HEK293 (cell line): ENCODE results near the gene MTFP1.

Experiments used
- CTCF ChIA-PET: fragments of 350-600 bp; formaldehyde crosslinking; extraction: SDS; loops from one replicate; lab custom pipeline; 2021; ENCODE audit warnings: antibody characterized with exemption; lab: Yijun Ruan, JAX
- POLR2A ChIA-PET: fragments of 300-600 bp; formaldehyde crosslinking; extraction: SDS; loops from one replicate; lab custom pipeline; 2020; ENCODE audit warnings: antibody characterized with exemption, inconsistent platforms; lab: Yijun Ruan, JAX
- H3K27ac ChIP-seq: fragments of 200-500 bp; sonication (Bioruptor generic); 2 replicates; pipeline ENCODE4 v1.5.1; 2014; ENCODE audit warnings: low read depth, low read length, control low read depth, inconsistent platforms; ENCODE audit errors: extremely low read depth
- H3K36me3 ChIP-seq, 2 experiments: fragments of 200-500 bp in 1 of 2; sonication (Bioruptor generic) in 1 of 2; 1 replicate in 1 of 2; 2 replicates in 1 of 2; pipeline ENCODE4 v1.5.1; 2014 to 2017; ENCODE audit warnings: inconsistent platforms in 2 of 2, low read length in 2 of 2; ENCODE audit not compliant: control insufficient read depth in 2 of 2, insufficient read depth in 1 of 2
- H3K4me1 ChIP-seq: fragments of 200-500 bp; sonication (Bioruptor generic); 2 replicates; pipeline ENCODE4 v1.5.1; 2014; ENCODE audit warnings: mild to moderate bottlenecking, low read length, inconsistent platforms; ENCODE audit not compliant: control insufficient read depth, insufficient read depth
- H3K4me3 ChIP-seq: 2 replicates; pipeline ENCODE4 v1.5.1; 2011; ENCODE audit warnings: low read depth, mild to moderate bottlenecking, control low read depth, low read length, moderate library complexity
- H3K9me3 ChIP-seq: fragments of 200-500 bp; sonication (Bioruptor generic); 2 replicates; pipeline ENCODE4 v1.5.1; 2014; ENCODE audit warnings: low read depth, low read length, inconsistent platforms; ENCODE audit not compliant: control insufficient read depth, insufficient read depth
- BCL11B ChIP-seq: fragments of 450-650 bp; formaldehyde crosslinking; IDR thresholded peaks from 2 replicates; pipeline ENCODE4 v1.5.1; 2016; ENCODE audit warnings: low read depth, missing biosample characterization, missing genetic modification characterization
- GLIS2 ChIP-seq: fragments of 450-650 bp; formaldehyde crosslinking; IDR thresholded peaks from 2 replicates; pipeline ENCODE4 v1.5.1; 2016; ENCODE audit warnings: missing biosample characterization, missing genetic modification characterization
- KLF16 ChIP-seq: fragments of 450-650 bp; formaldehyde crosslinking; IDR thresholded peaks from 2 replicates; pipeline ENCODE4 v1.5.1; 2017; ENCODE audit warnings: missing biosample characterization, missing genetic modification characterization
- KLF17 ChIP-seq: fragments of 450-650 bp; formaldehyde crosslinking; IDR thresholded peaks from 2 replicates; pipeline ENCODE4 v1.5.1; 2016; ENCODE audit warnings: missing biosample characterization, missing genetic modification characterization
- PATZ1 ChIP-seq: fragments of 450-650 bp; formaldehyde crosslinking; IDR thresholded peaks from 2 replicates; pipeline ENCODE4 v1.5.1; 2016; ENCODE audit warnings: missing biosample characterization, missing genetic modification characterization
- SCRT2 ChIP-seq: fragments of 450-650 bp; formaldehyde crosslinking; IDR thresholded peaks from 2 replicates; pipeline ENCODE4 v1.5.1; 2016; ENCODE audit warnings: missing biosample characterization, missing genetic modification characterization
- SP2 ChIP-seq: fragments of 450-650 bp; formaldehyde crosslinking; IDR thresholded peaks from 2 replicates; pipeline ENCODE4 v1.5.1; 2016; ENCODE audit warnings: missing biosample characterization, missing genetic modification characterization
- SP3 ChIP-seq: fragments of 450-650 bp; formaldehyde crosslinking; IDR thresholded peaks from 2 replicates; pipeline ENCODE4 v1.5.1; 2016; ENCODE audit warnings: missing biosample characterization, missing genetic modification characterization
- SP7 ChIP-seq: fragments of 450-650 bp; formaldehyde crosslinking; IDR thresholded peaks from 2 replicates; pipeline ENCODE4 v1.5.1; 2016; ENCODE audit warnings: missing biosample characterization, missing genetic modification characterization
- ZBTB26 ChIP-seq: fragments of 450-650 bp; formaldehyde crosslinking; optimal IDR thresholded peaks from 2 replicates; pipeline ENCODE3; 2016; ENCODE audit warnings: missing biosample characterization, mild to moderate bottlenecking, missing genetic modification characterization
- ZBTB7A ChIP-seq: fragments of 450-650 bp; formaldehyde crosslinking; IDR thresholded peaks from 2 replicates; pipeline ENCODE4 v1.5.1; 2016; ENCODE audit warnings: low read depth, missing biosample characterization, missing genetic modification characterization
- ZEB2 ChIP-seq: fragments of 450-650 bp; formaldehyde crosslinking; IDR thresholded peaks from 2 replicates; pipeline ENCODE4 v1.5.1; 2016; ENCODE audit warnings: missing biosample characterization, missing genetic modification characterization
- ZFP37 ChIP-seq: fragments of 450-650 bp; formaldehyde crosslinking; IDR thresholded peaks from 2 replicates; pipeline ENCODE4 v1.5.1; 2016; ENCODE audit warnings: missing biosample characterization, missing genetic modification characterization
- ZNF10 ChIP-seq: fragments of 450-650 bp; formaldehyde crosslinking; IDR thresholded peaks from 2 replicates; pipeline ENCODE4 v1.5.1; 2017; ENCODE audit warnings: missing biosample characterization, missing genetic modification characterization
- ZNF114 ChIP-seq: fragments of 450-650 bp; formaldehyde crosslinking; IDR thresholded peaks from 2 replicates; pipeline ENCODE4 v1.5.0; 2017; ENCODE audit warnings: missing biosample characterization, missing genetic modification characterization
- ZNF2 ChIP-seq: fragments of 450-650 bp; formaldehyde crosslinking; IDR thresholded peaks from 2 replicates; pipeline ENCODE4 v1.5.1; 2016; ENCODE audit warnings: missing biosample characterization, missing genetic modification characterization
- ZNF274 ChIP-seq, 2 experiments: fragments of 200-500 bp in 1 of 2; fragments of 450-650 bp in 1 of 2; sonication (Bioruptor generic) in 1 of 2; formaldehyde crosslinking in 1 of 2; IDR thresholded peaks; 2 replicates each; pipeline versions ENCODE4 v1.5.1 to v1.6.1; 2014 to 2016; ENCODE audit warnings: borderline replicate concordance in 1 of 2, inconsistent platforms in 1 of 2, low read length in 1 of 2, missing biosample characterization in 1 of 2, missing genetic modification characterization in 1 of 2
- ZNF341 ChIP-seq: fragments of 450-650 bp; formaldehyde crosslinking; IDR thresholded peaks from 2 replicates; pipeline ENCODE4; 2016; ENCODE audit warnings: low read depth, missing biosample characterization, missing genetic modification characterization
- ZNF354C ChIP-seq: fragments of 450-650 bp; formaldehyde crosslinking; IDR thresholded peaks from 2 replicates; pipeline ENCODE4 v1.5.1; 2016; ENCODE audit warnings: missing biosample characterization, missing genetic modification characterization, low read depth, borderline replicate concordance
- ZNF394 ChIP-seq: fragments of 450-650 bp; formaldehyde crosslinking; IDR thresholded peaks from 2 replicates; pipeline ENCODE4 v1.5.1; 2016; ENCODE audit warnings: missing biosample characterization, missing genetic modification characterization, mild to moderate bottlenecking, moderate library complexity, borderline replicate concordance
- ZNF433 ChIP-seq: fragments of 450-650 bp; formaldehyde crosslinking; IDR thresholded peaks from 2 replicates; pipeline ENCODE4 v1.5.1; 2016; ENCODE audit warnings: missing biosample characterization, missing genetic modification characterization, low read depth
- ZNF501 ChIP-seq: fragments of 450-650 bp; formaldehyde crosslinking; IDR thresholded peaks from 2 replicates; pipeline ENCODE4 v1.5.1; 2016; ENCODE audit warnings: missing biosample characterization, missing genetic modification characterization
- ZNF560 ChIP-seq: fragments of 450-650 bp; formaldehyde crosslinking; IDR thresholded peaks from 2 replicates; pipeline ENCODE4 v1.5.1; 2017; ENCODE audit warnings: missing biosample characterization, missing genetic modification characterization, borderline replicate concordance
- ZNF561 ChIP-seq: fragments of 450-650 bp; IDR thresholded peaks from 2 replicates; pipeline ENCODE4 v1.5.1; 2018; ENCODE audit warnings: missing biosample characterization, missing genetic modification characterization, borderline replicate concordance
- ZNF645 ChIP-seq: fragments of 450-650 bp; formaldehyde crosslinking; IDR thresholded peaks from 2 replicates; pipeline ENCODE4; 2016; ENCODE audit warnings: missing biosample characterization, missing genetic modification characterization
- ZNF660 ChIP-seq: fragments of 450-650 bp; IDR thresholded peaks from 2 replicates; pipeline ENCODE4 v1.5.1; 2018; ENCODE audit warnings: missing biosample characterization, mild to moderate bottlenecking, missing genetic modification characterization
- ZNF692 ChIP-seq: fragments of 450-650 bp; formaldehyde crosslinking; IDR thresholded peaks from 2 replicates; pipeline ENCODE4 v1.5.1; 2016; ENCODE audit warnings: missing biosample characterization, missing genetic modification characterization
- ZNF785 ChIP-seq: fragments of 450-650 bp; formaldehyde crosslinking; IDR thresholded peaks from 2 replicates; pipeline ENCODE4 v1.5.1; 2016; ENCODE audit warnings: missing biosample characterization, missing genetic modification characterization
- ZXDB ChIP-seq: fragments of 450-650 bp; formaldehyde crosslinking; IDR thresholded peaks from 2 replicates; pipeline ENCODE4 v1.5.1; 2016; ENCODE audit warnings: missing biosample characterization, missing genetic modification characterization

The MTFP1 gene

GRCh38 chr22:30425616-30426387 lies at the start of gene MTFP1:
MTFP1 (plus strand) TSS chr22:30425768; CDS start chr22:30425880, 112 bp downstream.
- Histone ChIP-seq H3K4me1 (peaks cover 23% of the 10 kb centered on the region), H3K4me3 (peak within 1 kb of the TSS; percentile 74), H3K9me3 (no peaks in the 10 kb centered on the region), H3K27ac (peak within 1 kb of the TSS; percentile 57; the same call in 1 of the 2 replicates), H3K36me3 (peaks cover 0 to 26% of the 10 kb centered on the region in 2 experiments; a peak in 1 of 3 replicates)
- CTCF ChIA-PET: interaction anchor here (0.6 to 7.6 kb wide), 16 partner anchors 12 to 949 kb away, joined by 3 to 71 read pairs (median 4); partner anchors contain the start of gene SLC35E4
- POLR2A ChIA-PET: interaction anchor here (0.5 to 6.0 kb wide), 9 partner anchors 9 to 771 kb away, joined by 3 to 86 read pairs (median 5); partner anchors contain the start of gene SEC14L2
- TF ChIP-seq ZNF433 (tag by site-specific recombination) (0 out of 2 replicates have a peak, but pooled peaks have one; percentile 9), ZNF2 (tag by site-specific recombination) (0 out of 2 replicates have a peak, but pooled peaks have one; percentile 26), ZNF274 (IDR thresholded peaks at IDR 0.05; ENCODE audit: low read length) (no peak), ZNF274 (tag by site-specific recombination; IDR thresholded peaks at IDR 0.05; ENCODE audit: borderline replicate concordance) (no peak), ZBTB26 (tag by site-specific recombination) (peak; percentile 83), PATZ1 (tag by site-specific recombination) (peak; percentile 76), ZNF10 (tag by site-specific recombination) (peak; percentile 50; the same call in 1 of the 2 replicates), ZNF394 (peak; percentile 46; the same call in 1 of the 2 replicates), ZNF560 (no peak), ZNF341 (peak; percentile 49; the same call in 1 of the 2 replicates), KLF17 (tag by site-specific recombination) (peak; percentile 51; the same call in 1 of the 2 replicates), ZNF561 (tag by site-specific recombination) (0 out of 2 replicates have a peak, but pooled peaks have one; percentile 82), ZNF660 (tag by site-specific recombination) (0 out of 2 replicates have a peak, but pooled peaks have one; percentile 39), ZEB2 (peak; percentile 77; the same call in 1 of the 2 replicates), BCL11B (tag by site-specific recombination) (peak; percentile 18; the same call in 1 of the 2 replicates), ZNF785 (tag by site-specific recombination) (peak; percentile 44; the same call in 1 of the 2 replicates), SP2 (tag by site-specific recombination) (peak; percentile 52), SCRT2 (tag by site-specific recombination) (no peak), KLF16 (peak; percentile 63; the same call in 1 of the 2 replicates), ZFP37 (tag by site-specific recombination) (peak; percentile 57; the same call in 1 of the 2 replicates), ZBTB7A (peak; percentile 33; the same call in 1 of the 2 replicates), GLIS2 (peak; percentile 73; the same call in 1 of the 2 replicates), ZNF354C (tag by site-specific recombination) (no peak), ZXDB (tag by site-specific recombination) (peak; percentile 62), SP7 (0 out of 2 replicates have a peak, but pooled peaks have one; percentile 41), ZNF692 (tag by site-specific recombination) (peak; percentile 79), ZNF114 (tag by site-specific recombination) (no peak), ZNF645 (tag by site-specific recombination) (no peak), SP3 (tag by site-specific recombination) (peak; percentile 27; the same call in 1 of the 2 replicates), ZNF501 (tag by site-specific recombination) (0 out of 2 replicates have a peak, but pooled peaks have one; percentile 28)
